ENCODE data around the gene ZSWIM7.
"Not testable (repeated sequence)": the region's sequence is repeated elsewhere in the genome, so short reads cannot be mapped to it uniquely, and the experiment has no call there.

ZSWIM7 gene

GRCh38 chr17:15999974-16000827 is 697 bp upstream of the ZSWIM7 start:
- DNase-seq (ENCODE audit: low read depth in 2 of 2), result peak in 1 of 2 donors; percentile 7

- no peak for DNase-seq (ENCODE audit: low read depth in 2 of 2)
Observed at GRCh38 chr17:15998031-15998562, 1.4 kb downstream of the ZSWIM7 start.

DNA sequence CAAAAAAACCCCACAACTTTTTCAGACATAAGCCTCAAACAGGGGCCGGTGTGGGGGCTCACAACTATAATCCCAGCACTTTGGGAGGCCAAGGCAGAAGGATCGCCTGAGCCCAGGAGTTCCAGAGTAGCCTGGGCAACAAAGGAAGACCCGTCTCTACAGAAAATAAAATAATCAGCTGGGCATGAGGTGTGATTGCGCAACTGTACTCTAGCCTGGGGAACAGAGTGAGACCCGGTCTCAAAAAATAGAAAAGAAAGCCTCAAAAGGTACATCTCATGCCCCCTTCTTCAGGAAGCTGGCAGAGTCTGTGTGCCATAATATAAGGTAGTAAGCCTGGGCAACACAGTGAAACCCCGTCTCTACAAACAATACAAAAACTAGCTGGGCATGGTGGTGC is 3.2 kb downstream of the ZSWIM7 start:
- no peak for DNase-seq (ENCODE audit: low read depth in 2 of 2)

- no peak for DNase-seq (ENCODE audit: low read depth in 2 of 2)
Observed at GRCh38 chr17:15981646-15982580, 17.6 kb downstream of the ZSWIM7 start.

- no peak for DNase-seq (ENCODE audit: low read depth in 2 of 2)
Observed at GRCh38 chr17:15981208-15981607, 18.3 kb downstream of the ZSWIM7 start.

- not testable (repeated sequence) for DNase-seq (ENCODE audit: low read depth in 2 of 2)
Observed at GRCh38 chr17:15979013-15979412, 20.5 kb downstream of the ZSWIM7 start.

- DNase-seq (ENCODE audit: low read depth in 2 of 2), result no peak
Observed at GRCh38 chr17:15978606-15979005, 20.9 kb downstream of the ZSWIM7 start.

DNA sequence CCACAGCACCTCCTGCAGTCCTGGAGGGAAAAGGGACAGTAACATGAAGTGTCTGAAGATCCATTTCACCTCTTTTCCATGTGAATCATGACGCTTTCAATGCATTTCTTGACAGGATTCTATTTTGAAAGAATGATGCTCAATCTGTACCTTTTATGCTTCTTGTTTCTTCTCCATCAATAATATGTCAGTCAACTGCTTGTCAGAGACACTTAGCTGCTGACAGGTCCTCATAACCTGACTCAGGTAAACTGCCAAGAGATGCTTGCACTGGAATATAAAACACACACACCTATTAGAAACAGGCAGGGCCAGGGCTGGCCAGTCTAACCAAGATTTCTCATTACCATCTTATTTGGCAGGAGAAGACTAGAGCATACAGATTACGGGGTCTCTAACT is 21.6 kb downstream of the ZSWIM7 start:
- DNase-seq (ENCODE audit: low read depth in 2 of 2), result no peak

DNA sequence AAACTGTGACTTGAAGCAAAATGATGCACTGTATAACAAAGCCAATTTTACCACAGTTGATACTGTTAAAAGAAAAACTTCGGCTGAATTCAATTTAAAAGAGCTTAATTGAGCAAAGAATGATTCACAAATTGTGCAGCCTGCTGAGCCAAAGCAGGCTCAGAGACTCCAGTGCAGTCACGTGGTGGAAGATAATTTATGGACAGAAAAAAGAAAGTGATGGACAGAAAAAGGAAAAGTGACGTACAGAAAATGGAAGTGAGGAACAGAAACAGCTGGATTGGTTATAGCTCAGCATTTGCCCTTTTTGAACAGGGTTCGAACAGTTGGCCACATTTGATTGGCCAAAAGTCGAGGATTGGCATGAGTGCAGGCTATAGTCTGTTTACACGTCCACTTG is 25.7 kb downstream of the ZSWIM7 start:
- no peak for DNase-seq (ENCODE audit: low read depth in 2 of 2)

- no peak for DNase-seq (ENCODE audit: low read depth in 2 of 2)
Observed at GRCh38 chr17:15973016-15973415, 26.5 kb downstream of the ZSWIM7 start.

DNA sequence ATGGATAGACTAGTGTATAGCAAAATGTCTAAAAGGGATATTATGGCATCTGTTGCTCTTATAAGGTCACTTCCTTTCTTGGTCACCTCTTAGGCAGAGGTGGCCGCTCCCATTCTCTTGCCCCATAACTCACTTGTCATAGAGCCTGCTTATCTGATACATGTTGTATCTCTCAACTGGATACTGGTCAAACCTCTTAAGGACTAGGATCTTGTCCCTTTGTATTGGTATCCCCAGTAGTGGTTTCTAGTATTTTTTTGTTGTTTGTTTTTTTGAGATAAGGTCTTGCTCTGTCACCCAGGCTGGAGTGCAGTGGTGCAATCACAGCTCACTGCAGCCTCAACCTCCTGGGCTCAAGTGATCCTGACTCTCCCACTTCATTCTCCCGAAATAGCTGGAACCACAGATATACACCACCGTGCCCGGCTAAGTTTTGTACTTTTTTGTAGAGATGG is 27.0 kb downstream of the ZSWIM7 start:
- DNase-seq (ENCODE audit: low read depth in 2 of 2), result no peak

DNA sequence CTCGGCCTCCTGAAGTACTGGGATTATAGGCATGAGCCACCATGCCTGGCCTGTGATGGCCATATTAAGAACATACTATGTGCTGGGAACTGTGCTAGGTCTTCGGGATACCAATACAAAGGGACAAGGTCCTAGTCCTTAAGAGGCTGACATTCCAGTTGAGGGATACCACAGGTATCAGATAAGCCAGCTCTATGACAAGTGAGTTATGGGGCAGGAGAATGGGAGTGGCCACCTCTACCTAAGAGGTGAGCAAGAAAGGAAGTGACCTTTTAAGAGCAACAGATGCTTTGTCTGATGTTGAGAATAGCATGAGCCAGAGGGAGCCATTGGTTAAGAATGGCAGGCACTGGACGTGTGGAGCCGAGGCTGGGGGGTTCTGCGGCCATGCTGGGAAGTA is 27.6 kb downstream of the ZSWIM7 start:
- DNase-seq (ENCODE audit: low read depth in 2 of 2), result no peak

DNA sequence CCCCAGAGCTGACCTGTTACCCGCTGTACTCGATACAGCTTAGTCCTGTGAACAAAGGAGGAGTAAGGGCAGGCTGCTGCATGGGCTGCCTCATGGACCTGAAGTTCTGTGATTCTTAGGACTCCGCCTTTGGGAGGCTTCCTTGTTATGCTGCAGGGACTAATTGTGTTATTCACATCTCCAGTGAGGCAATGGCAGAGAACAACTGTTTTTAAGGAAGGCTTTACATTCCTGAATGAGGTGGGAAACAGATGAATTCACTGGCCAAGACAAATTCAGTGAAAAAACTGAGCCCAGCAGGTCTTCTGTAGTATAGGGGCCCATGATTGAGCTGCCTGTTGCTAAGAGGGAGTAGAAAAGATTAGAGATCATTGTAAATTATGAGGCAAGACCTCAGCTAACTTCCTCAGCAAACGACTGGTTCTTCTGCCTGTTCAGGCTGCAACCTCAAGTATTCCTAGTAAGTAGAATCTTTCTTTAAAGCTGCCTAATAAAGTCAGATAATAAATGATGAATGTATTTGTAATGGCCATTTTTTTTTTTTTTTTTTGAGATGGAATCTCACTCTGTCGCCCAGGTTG is 28.3 kb downstream of the ZSWIM7 start:
- DNase-seq (ENCODE audit: low read depth in 2 of 2), result no peak

- no peak for DNase-seq (ENCODE audit: low read depth in 2 of 2)
Observed at GRCh38 chr17:15970500-15970899, 29.0 kb downstream of the ZSWIM7 start.

DNA sequence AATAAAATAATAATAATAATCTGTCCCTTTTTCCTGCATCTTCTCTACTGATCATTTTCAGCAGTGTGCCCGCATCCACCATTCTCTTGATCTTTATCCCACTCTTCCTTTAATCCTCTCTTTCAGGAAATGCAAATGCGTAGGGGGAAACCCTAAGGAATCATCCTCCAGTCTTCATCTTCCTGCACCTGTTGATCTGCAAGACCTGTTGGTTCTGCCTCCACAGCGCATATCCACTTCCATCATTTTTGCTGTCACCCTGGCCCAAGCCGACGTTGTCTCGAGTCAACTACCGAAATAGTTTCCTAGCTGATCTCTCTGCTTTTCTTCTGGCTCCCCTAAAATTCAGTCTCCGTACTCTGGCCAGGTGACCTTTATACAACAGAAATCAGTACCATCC is 30.0 kb downstream of the ZSWIM7 start:
- DNase-seq (ENCODE audit: low read depth in 2 of 2), result no peak

GRCh38 chr17:15967706-15968399 is 31.7 kb downstream of the ZSWIM7 start:
- DNase-seq (ENCODE audit: low read depth in 2 of 2), result no peak

DNA sequence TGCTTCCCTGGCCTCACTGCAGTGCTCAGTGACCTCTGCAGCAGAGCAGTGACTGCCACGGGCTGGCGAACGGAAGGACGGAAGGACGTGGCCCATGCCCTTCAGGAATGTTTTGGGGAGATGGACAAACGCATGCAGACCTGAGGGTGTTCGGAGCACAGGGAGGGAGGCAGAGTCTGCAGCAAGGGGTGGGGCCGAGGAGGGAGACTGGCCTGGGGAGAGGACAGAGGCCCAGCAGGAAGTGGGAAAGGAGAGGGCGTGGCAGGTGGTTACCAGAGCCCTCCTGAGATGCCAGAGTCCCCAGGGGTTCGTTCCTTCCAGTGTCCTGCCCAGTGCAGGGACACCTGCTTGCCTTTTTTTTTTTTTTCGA is 32.6 kb downstream of the ZSWIM7 start:
- DNase-seq (ENCODE audit: low read depth in 2 of 2), result no peak

DNA sequence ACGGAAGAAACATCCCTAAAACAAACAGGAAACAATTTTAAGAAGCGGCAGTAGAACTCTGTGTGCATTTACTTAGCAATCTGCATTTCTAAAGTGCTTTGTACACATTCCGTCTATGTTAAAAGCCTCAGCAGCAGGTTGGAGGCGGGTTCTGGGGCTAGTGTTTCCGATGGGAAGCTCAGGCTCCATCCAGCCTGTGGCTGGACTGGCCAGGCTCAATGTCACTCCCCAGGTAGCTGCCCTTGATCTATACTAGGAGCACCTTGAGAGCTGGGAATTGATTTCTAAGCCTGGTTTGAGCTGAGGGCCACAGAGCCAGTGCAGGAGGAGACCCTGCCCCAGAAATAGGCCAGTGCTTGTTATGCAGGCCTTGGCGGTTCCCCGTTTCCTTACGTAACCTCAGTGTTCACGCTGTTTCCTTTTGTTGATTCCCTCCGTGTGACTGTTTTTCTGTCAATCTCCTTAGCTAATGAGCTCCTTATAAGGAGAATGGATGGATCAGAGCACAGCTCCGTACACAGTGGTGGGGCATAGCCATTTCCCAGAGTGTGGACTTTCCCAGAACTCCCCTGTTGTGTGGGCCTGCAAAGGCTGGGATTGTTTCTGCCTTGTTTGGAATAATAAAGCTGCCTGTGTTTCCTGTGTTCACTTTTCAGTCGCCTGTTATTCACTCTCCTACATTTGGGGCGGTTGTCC is 33.2 kb downstream of the ZSWIM7 start:
- no peak for DNase-seq (ENCODE audit: low read depth in 2 of 2)

DNA sequence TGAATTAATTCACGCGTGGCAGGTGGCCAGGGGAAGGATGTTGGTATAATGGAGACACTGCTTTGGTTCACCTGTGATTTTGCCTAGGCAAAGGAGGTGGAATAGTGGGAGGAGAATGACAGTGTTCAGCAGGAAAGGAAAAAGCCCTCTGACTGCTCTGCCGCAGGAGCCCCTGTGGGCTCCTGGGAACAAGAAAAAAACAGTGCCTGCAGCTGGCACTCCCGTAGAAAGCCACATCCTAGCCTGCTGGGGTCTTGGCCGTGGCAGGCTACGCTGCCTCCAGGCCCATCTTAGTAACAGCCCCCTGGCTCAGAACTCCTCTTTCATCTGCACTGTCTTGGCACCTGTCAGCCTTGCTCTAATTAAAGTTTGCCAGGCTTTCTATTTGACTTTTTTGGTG is 34.0 kb downstream of the ZSWIM7 start:
- DNase-seq (ENCODE audit: low read depth in 2 of 2), result no peak

DNA sequence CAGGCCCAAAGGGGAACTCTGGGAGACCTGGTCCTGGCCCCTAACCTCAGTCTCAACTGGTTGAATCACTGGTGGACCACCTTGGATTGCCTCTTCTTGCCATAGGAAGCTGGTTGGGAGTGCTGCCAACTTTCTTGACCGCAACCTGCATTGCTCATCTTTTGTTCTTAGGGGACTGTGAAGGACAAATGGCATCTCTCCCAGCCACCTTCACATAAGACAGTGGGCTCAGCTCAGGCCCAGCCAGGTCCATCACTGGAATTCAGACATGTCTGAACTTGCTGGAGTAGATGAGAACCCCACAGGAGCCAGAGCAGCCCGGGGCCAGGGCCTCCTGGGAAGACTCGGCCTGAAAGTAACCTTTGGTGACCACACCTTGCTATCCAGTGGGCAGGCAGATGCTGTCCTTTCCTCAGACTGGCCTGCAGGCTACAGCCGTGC is 35.8 kb downstream of the ZSWIM7 start:
- no peak for DNase-seq (ENCODE audit: low read depth in 2 of 2)

DNA sequence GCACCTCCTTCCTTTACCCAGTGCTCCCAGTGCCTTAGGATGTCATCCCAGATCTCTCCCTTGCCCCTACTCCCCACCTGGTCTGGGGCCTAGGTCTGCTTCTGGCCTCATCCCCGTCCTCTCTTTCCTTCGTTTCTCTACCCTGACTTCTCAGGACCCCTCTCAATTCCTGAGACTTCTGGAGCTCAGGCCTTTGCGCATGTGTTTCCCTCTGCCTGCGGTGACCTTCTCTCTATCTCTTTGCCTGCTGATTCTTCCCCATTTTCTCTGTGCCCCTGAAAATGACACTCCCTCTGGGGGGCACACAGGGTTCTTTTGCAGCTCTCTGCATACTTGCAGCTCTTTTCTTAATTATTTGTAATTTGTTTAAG is 41.0 kb downstream of the ZSWIM7 start:
- no peak for DNase-seq (ENCODE audit: low read depth in 2 of 2)

Data from stimulated activated CD8-positive, alpha-beta memory T cell treated with anti-CD3 and anti-CD28 coated beads, Interleukin-7, amount 100 ng/mL, for 1 hour (primary cell).